HTR-8/SVneo (cell line): ENCODE data around the gene FIGN.
A peak's percentile ranks its signal among the peaks of the same experiment; 100 is the strongest.

Experiments
- DNase-seq: peaks from one replicate; pipeline ENCODE4 v3.0.0; 2011; ENCODE audit warnings: low spot score, mixed read lengths; ENCODE audit not compliant: insufficient read length
- FAIRE-seq: peaks from 2 replicates; lab custom pipeline; 2011; peaks lifted over from hg19 to GRCh38; lab: Jason Lieb, UNC

FIGN gene

DNA sequence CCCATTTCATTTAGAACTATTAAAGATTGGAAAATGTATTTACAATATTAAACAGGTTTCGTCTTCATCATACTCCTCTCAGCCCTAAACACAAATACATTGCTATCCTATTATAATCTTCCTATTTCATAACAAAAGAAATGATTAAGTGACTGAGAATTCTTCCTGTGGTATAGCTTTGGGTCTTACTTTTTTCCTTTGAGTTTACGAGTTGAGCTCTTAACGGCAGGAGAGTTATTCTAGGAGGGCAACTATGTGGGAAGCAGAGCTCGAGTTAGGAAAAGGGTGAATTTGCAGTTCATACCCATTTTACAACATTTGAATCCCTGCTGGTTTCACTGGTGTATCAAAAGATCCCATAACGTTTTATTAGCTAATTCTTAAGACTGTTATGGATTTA, 105.0 kb downstream of the FIGN start:
- DNase-seq (no peak), FAIRE-seq (no peak)

DNA sequence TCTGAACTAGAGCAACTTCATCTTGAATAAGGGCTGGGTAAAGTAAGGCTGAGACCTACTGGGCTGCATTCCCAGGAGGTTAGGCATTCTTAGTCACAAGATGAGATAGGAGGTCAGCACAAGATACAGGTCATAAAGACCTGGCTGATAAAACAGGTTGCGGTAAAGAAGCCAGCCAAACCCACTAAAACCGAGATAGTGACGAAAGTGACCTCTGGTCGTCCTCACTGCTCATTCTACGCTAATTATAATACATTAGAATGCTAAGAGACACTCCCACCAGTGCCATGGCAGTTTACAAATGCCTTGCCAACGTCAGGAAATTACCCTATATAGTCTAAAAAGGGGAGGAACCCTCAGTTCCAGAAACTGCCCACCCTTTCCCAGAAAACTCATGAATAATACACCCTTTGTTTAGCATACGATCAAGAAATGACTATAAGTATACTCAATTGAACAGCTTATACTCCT, 109.1 kb downstream of the FIGN start:
- DNase-seq (no peak), FAIRE-seq (no peak)

DNA sequence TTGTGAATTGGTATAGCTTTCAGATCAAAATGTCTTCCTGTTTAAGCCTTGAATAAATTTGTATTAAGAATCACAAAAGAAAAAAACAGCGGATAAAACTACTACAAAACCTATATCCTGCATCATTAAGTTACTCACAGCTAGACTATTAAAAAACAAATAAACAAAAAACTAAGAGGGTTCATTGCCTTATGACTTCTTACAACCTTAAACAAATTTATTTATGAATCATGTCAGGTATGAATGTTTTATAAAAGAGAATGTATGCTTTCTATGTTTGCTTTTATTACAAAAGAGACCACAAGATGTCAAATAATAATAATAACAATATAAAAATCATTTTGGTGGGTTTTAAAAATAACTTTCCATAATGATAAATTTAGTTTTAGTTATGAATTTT, 109.6 kb downstream of the FIGN start:
- FAIRE-seq (no peak), DNase-seq (no peak)

DNA sequence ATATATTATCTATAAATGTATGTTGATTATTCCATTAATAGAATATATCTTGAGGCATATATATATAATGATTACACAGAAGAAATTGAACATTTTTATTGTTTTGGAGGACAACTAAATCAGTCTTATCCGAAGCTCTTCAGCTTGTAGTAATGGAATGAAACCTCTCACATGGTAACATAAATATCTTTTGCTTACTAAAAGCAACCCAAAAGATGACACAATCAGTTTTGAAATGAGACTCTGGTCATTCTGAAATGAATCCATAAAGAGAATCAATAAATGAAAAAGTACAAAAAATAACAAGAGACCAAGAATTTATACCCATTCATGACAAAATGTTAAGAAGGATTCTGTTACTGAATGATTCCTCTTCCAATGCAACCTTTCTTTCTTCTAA, 110.2 kb downstream of the FIGN start:
- FAIRE-seq: no peak
- no peak for DNase-seq

DNA sequence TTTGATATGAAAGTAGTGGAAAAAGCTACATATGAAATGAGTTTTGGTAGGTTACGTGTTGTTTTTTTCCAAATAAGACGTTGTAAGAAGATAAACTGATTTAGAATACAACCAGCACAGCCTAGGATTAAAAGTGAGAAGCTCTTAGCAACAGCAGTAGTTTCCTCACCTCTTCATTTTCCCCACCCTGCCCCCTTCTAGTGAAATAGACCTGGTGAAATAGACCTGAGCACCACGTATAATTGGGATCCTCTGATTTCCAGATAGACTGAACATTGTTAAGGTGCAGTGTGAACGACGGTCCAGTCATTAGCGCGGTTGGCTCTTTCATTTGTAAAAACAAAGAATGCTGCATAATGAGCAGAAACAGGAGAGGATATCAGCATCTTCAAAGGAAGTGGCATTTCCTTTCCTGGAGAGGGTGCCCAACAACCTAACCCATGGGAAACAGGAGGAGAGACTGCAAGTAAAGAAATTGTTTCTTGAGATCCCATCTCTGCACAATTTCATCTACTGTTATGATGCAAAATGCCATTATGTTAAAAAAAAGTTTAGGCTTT, 114.3 kb downstream of the FIGN start:
- no peak for DNase-seq
- no peak for FAIRE-seq

DNA sequence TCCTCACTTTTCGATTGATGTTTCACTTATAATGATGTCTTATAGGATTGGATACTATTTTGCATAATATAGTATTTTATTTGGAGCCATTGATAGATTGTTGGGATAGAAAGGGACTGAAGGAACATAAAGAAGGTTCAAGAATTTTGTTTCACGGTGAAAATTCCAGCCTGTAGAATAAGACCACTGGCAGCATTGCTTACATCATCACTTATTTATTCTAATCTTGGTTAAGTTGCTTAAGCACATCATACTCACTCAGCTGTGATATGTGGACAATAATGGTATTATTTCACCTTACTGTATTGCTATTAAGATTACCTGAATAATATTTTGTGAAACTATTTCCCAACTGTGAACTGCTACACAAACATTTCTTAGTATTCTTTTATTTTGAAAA, 118.3 kb downstream of the FIGN start:
- FAIRE-seq (peak; percentile 28), DNase-seq (no peak)

DNA sequence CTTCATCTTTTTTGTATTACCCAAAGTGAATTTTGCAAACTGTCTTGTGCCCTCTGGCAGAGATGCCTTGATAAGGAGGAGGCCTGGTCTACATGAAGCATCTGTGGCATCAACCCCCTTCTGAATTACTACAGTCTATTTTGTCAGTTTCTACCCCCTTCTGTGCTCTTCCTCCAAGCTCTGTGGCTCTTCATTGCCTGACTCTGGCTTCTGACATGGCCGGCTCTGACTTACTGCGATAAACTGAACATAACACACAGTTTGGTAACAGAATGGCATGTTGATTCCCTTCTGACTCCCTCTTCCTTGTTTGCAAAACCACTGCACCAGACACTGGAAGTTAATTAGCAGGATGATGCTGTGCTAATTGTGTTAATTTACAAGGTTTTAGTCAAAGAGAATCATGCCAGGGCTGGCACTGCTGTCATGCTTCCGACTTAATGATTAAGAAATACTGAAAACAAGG, 122.5 kb downstream of the FIGN start:
- DNase-seq (no peak), FAIRE-seq (no peak)

DNA sequence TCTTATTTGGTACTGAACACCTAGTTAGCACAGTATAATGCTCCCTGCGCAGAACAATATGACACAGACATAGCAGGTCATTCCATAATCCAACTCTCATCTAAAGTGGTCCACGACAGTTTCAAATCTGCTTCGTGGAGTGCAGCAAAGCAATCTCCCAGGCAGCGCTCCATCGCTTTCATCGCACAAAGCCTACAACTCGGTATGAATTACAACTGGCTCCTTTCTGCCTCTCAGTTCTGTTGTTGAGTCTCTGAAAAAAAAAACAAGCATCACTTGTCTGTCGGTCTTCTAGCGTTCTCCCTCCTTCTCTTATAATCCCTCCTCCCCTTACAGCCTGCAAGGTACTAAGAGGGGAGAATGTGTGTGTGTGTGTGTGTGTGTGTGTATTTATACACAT, 123.5 kb downstream of the FIGN start:
- DNase-seq: no peak
- no peak for FAIRE-seq

DNA sequence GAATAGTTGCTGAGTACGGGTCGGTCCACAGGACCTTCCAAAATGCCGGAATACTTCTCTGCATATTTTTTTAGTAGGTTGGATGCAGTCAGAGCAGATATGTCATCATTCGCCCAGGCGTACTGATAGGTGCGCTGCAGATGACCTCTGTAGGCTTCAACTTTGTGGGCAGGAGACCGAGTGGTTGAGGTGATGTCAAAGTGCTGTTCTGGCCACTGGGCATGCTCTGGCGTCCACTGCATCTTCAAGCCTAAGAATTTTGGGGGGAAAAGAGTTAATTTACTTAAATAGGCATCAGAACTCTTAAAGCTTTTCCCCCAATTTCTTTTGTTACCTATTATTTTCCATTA, 124.3 kb downstream of the FIGN start:
- no peak for FAIRE-seq
- no peak for DNase-seq

DNA sequence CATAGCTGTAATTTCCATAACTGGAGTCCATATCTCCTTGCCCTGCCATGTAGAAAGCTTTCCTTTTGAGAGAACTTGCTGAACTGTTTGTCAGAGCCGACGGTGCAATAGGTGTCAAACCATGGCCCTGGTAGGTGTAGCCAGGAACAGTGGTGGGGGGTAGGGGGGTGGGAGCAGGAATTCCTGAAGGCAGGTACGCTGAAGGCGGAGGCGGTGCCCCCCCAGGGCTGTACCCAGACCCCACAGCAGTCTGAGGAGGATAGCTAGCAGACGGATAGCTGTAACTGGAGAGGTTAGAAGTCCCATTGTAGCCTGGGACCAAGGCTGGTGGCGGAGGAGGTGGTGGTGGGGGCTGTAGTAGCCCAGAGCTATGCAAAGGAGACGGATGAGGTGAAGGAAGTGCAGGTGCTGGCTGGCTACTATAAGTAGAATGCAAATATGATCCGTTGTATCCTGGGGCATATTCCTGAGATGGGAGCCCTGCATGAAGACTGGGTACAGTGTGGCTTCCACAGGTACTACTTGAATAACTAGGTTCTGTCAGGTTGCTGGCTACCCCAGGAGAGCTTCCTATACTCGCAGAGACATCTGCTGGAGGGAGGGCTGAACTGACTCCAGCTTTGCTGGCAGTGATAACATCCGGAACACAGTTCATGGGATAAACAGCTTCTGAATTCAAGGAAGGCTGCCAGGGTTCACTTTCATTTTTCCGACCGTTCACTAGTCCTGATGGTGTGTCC, 124.8 kb downstream of the FIGN start:
- no peak for DNase-seq
- FAIRE-seq: no peak

DNA sequence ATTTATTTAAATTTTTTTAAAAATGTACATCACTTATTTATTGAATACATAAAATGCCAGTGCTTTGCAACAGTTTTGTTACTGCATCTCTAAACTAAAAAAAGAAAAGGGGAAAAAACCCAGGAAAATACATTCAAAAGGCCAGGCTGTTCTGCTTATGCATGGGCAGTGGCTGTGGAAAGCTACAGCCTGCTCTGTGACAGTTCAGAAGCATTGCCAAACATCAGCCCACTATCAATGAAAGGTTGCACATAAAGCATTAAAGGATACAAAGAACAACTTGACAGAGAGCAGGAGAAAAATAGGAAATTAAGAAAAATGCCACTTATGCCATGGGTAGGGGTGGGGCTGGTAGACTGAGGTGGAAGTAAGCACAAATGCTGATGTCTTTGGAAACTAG, 128.2 kb downstream of the FIGN start:
- DNase-seq: no peak

DNA sequence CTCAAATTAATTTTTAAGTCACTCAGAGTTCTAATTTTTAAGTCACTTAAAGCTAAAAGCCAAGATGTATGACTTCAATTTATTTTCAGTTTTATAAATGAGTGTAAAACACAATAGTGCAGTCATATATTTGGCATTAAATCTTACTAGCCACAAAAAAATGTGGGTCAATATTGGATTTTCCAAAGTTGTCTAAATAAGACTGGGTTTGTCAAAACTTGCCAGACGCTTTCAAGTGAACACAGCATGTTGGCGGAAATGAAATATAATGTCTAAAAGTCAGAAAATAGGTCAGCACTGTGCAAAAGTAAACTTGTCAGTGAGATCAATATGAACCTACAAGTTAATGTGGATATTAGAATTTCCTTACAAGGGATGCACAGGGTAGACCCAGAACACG, 128.9 kb downstream of the FIGN start:
- no peak for DNase-seq
- no peak for FAIRE-seq

More for the DNA sequence above, 128.2 kb downstream of the FIGN start:
- no peak for FAIRE-seq

DNA sequence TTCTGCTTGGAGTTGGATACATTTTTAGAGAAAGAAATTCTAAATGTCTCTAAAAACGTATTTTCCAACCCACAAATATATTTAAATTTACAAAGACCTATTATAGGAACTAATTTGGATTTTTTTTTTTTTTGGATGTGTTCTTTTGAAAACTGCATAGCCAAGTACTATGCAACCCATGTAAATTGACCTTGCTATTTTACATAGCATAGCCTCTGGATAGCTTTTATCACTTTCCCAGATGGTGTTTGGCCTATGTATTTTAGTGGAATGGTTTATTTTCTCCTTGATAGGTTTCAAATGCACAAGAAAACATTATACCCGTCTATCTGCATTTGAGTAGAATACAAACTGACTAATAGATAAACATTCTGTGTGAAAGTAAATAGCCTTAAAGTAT, 130.0 kb downstream of the FIGN start:
- DNase-seq: no peak
- FAIRE-seq: no peak

DNA sequence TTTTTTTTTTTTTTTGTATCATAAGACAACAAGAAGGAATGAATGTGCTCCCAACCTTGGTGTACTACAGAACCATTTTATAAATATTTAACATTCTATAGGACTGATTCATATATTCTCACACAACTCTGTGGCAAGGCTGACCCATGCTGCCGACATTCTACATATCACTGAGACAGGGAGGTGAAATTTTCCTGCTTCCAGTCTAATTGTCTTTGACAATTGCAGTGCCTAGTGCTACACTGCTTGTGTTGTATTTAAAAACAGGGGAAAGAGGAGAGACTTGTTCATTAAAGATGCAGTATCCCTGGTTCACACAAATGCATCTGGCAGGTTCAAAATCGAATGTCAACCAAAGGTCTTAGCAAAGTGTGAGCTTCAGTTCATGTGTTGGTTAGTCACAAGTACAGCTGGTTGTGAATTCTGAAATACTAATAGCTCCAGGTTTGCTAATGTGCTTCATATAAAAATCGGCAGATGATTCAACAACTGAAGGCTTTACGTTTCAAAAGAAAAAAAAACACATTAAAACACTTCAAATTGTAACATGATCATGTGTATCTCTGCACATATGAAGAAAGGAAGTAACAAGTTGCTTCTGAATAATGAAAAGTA, 130.8 kb downstream of the FIGN start:
- no peak for FAIRE-seq

DNA sequence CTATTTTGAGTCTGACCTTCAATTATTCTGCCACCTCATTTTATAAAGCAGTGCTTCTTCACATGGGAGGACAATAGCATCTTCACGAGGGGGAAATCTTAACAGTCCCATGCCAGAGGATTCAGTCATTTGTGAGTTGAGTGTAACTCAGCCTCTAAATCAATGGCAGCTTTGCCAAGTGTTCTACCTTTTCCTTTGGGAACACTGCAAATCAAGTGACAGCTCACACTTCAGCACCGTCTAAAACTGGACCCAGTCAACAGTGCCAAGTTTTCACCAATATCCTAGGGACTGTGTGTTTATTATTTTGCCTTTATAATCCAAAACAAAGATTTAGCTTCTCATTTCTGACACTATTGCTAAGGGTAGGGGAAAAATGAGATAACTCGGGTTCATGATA, 133.6 kb downstream of the FIGN start:
- no peak for DNase-seq
- no peak for FAIRE-seq

More for the DNA sequence above, 130.8 kb downstream of the FIGN start:
- peak; percentile 28 for DNase-seq

DNA sequence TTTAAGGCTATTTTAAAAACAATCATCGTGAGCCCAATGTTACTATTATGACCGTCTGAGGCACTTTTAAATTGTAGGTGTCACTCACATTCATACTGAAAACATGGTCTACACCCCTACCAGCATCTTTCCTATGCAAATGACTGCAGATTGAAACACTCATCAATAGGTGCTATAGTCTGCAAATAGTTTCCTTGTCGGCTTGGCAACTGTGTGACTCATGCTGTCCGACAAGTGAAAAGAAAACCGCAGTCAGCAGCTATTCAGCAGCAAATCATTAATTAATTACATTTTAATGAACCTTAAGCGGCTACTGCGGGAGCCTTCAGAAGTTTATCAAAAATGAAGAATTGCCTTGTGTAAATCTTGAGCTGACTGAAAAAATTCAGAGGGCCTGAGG, 134.4 kb downstream of the FIGN start:
- FAIRE-seq (no peak), DNase-seq (peak; percentile 36)

DNA sequence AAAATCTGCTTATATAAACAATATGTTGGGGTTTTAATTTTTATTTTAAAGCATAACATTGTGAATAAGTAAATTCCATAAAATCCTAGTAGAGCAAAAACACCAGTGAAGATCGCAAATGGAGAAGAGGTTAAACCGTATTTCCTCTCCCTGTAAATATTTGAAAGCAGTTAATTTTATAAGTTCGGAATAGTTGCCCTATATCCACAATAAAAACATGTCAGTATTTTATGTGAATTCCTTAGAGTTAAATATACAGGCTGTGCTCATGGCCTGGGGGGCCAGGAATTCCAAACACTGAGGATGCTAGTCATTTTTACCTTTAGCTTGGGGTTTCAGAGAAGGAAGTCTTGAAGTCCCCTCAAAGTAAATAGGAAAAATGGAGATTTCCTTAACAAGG, 135.0 kb downstream of the FIGN start:
- DNase-seq (peak; percentile 11), FAIRE-seq (no peak)

DNA sequence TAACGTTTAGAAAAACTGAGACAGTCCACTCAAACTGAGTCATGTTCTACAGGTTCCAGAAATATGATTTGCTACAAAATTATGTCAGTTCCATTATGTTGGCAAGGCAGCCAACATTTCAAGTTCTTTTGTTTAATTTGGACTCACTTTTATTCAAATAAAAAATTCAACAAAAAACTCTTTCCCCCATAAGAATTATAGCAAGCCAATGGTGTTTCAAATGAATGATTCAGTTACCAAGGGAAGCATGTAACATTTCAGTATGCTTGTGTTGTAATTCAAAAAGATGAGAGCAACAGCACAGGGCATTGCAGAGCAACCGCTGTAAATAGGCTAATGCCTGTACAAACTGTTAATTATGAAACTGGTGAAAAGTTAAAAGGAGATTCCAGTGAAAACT, 140.8 kb downstream of the FIGN start:
- FAIRE-seq: no peak

DNA sequence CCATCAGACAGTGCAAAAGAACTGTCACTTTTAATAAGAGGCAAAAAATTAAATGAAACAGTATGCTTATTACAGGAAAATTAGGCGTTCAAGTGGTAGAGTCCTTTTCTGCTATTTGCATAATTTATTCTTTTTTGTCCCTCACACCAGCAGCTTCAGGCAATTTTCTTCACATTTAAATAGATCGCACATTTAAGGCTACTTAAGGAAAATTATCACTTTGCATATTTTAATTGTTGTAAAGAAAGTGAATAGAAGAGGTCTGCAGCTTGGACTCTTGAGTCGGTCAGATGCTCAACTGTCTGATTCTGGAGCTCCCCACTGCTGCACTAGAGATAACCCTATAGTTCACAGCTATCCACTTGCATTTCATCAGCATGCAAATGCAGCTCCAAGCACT, 141.3 kb downstream of the FIGN start:
- DNase-seq: no peak
- no peak for FAIRE-seq

More for the DNA sequence above, 140.8 kb downstream of the FIGN start:
- DNase-seq: no peak

DNA sequence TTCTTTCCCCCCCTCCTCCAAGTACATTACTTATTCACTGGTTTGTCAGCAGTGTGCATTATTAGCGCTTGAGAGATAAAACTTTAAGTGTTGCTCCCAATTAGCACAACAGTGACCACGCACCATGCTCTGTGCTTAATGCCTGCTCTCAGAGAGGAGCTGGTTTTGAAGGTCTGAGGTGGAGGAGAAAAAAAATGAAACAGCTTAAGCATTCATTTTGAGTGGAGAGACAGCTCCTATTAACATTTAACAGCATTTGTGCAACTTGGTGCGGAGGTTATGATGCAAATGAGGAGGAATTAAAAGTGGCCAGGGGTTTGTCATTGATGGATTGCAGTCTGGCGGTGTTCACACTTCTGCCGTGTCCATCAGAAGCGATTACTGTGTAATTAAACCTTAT, 141.8 kb downstream of the FIGN start:
- FAIRE-seq: no peak
- no peak for DNase-seq

DNA sequence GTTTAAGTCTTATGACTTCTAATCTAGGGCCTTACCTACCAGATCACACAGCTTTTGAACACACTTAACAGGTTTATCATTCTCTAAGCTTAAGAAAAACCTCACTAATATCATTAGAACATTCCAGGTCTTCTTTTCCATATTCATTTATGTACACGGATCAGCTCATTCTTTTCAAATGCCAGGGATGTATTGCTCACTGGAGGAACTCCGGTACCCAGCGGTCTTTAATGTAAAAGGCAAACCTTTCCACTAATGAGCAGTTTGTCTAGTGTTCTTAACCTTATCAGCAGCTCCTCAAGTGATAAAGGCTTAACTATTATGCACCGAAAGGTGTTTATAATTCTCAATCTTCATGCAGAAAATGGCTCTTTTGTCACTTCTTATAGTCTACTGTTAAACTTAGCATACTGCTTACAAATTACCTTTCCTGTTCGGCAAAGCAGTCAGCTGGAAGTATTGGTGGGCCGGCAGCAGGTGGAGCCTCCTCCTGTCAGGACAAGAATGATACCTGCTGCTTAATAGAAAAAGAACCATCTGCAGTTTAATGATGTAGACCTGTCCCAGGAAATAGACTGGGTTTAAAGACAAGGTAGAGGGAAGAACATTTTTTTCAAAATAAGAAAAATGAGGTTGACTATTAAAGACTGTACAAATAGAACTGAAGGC, 142.7 kb downstream of the FIGN start:
- no peak for FAIRE-seq
- no peak for DNase-seq
